ENCODE results near the gene SSRP1.
A peak's percentile ranks its signal among the peaks of the same experiment; 100 is the strongest.

The SSRP1 gene

GRCh38 chr11:57335343-57336110 lies at the start of gene SSRP1:
Gene SSRP1, minus strand, starts transcription at chr11:57335892. Its CDS starts 771 bp downstream, at chr11:57335121.
- DNase-seq (ENCODE audit: insufficient read length, low spot score) (peak; percentile 84), FAIRE-seq (no peak)
- TF ChIP-seq, protein P1, sequence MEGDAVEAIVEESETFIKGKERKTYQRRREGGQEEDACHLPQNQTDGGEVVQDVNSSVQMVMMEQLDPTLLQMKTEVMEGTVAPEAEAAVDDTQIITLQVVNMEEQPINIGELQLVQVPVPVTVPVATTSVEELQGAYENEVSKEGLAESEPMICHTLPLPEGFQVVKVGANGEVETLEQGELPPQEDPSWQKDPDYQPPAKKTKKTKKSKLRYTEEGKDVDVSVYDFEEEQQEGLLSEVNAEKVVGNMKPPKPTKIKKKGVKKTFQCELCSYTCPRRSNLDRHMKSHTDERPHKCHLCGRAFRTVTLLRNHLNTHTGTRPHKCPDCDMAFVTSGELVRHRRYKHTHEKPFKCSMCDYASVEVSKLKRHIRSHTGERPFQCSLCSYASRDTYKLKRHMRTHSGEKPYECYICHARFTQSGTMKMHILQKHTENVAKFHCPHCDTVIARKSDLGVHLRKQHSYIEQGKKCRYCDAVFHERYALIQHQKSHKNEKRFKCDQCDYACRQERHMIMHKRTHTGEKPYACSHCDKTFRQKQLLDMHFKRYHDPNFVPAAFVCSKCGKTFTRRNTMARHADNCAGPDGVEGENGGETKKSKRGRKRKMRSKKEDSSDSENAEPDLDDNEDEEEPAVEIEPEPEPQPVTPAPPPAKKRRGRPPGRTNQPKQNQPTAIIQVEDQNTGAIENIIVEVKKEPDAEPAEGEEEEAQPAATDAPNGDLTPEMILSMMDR (IDR thresholded peaks at IDR 0.05; ENCODE audit: insufficient read depth, missing control alignments), result no peak

GRCh38 chr11:57380975-57381374 lies 45.3 kb upstream of the SSRP1 start, which contains the start of gene PRG3:
Gene PRG3, minus strand, starts transcription at chr11:57381150. Its CDS starts 442 bp downstream, at chr11:57380708.
- DNase-seq (ENCODE audit: insufficient read length, low spot score) (no peak), FAIRE-seq (no peak)
- TF ChIP-seq, protein P1 (IDR thresholded peaks at IDR 0.05; ENCODE audit: insufficient read depth, missing control alignments), result no peak

DNA sequence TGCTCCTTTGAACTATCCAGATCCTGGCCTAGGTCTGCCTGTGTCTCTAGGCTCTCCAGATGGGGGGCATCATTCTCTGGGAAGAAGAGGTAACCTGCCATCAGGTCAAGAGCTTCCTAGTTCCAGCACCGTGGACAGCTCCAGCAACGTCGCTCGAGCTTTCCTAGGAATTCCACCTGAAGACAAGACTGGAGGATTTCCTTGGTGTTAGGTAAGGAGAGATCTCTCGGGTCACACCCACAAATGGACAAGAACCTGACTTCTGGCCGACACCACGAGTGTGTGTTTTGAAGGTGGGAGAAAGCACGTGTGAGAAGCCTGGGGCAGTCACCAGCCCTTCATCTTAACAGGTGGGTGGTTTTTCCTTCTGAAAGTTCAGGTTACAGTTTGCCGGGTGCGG lies 44.0 kb upstream of the SSRP1 start:
- no peak for FAIRE-seq
- no peak for DNase-seq (ENCODE audit: insufficient read length, low spot score)
- TF ChIP-seq, protein P1 (IDR thresholded peaks at IDR 0.05; ENCODE audit: insufficient read depth, missing control alignments), result no peak

GRCh38 chr11:57378186-57378585 lies 42.5 kb upstream of the SSRP1 start:
- DNase-seq (ENCODE audit: insufficient read length, low spot score), result no peak
- FAIRE-seq, result no peak
- TF ChIP-seq, protein P1 (IDR thresholded peaks at IDR 0.05; ENCODE audit: insufficient read depth, missing control alignments), result no peak

DNA sequence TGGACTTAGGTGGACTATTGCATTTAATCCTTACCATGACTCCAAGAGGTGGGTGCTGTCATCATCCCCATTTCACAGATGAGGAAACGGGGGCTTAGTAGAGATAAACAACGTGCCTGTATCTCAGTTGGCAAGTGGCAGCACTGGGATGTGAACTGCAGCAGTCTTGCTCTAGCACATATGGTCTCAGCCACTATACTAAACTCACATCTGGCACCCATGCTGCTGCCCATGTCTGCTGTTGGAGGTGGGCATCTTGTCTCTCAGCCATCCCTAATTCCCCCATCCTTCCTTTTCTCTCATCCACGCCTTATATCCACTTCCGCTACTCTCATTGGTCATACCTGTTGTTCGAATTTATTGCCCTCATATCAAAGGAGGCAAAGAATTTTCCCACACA lies 41.4 kb upstream of the SSRP1 start:
- no peak for FAIRE-seq
- TF ChIP-seq, protein P1 (IDR thresholded peaks at IDR 0.05; ENCODE audit: insufficient read depth, missing control alignments), result no peak
- DNase-seq (ENCODE audit: insufficient read length, low spot score), result no peak

DNA sequence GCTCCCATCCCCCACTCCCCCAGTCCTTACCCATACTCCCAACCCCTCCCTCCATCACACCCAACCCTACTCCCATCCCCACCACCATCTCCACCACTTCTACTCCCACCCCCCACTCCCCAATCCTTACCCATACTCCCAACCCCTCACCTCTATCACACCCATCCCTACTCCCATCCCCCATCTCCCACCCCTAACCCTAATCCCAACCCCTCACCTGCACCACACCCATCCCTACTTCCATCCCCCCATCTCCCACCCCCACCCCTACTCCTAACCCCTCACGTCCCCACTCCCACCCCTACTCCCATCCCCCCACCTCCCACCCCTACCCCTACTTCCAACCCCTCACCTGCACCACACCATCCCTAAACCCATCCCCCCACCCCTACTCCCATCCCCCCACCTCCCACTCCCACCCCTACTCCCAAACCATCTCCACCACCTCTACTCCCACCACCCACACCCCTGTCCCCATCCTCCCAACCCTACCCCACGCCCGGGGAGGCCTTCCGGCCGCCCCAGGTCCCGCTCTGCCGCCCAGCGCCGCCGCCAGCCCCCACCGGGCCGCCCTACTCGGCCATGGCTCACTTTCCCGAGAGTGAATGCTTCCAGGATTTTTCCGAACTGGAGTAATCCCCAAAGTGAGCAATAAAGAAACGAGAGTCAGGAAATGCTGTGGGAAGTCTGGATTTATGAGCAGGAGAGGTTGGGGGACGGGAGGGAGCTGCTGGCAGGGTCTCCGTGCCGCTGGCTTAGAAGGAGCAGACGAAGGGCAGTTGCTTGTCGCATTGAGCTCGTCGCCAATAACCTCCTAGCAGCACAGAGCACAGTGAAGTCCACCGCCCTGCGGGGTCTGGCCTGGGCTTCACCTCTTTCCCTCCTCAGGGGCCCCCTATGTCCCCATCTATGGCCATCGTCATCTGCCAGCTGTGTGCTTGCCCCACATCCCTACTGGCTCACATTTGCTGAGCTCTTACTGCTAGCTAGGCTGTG lies 40.7 kb upstream of the SSRP1 start:
- no peak for FAIRE-seq
- DNase-seq (ENCODE audit: insufficient read length, low spot score), result no peak
- TF ChIP-seq, protein P1 (IDR thresholded peaks at IDR 0.05; ENCODE audit: insufficient read depth, missing control alignments), result no peak

Data from D721Med (cell line).